Lower leg skin (tissue), 4 donors: ENCODE measurements around the gene SLC35G2. TPM values are rescaled to one million over a fixed set of nuclear protein-coding genes. Genes with fewer than 3 reads are reported as not detected.

ENCODE experiments used
- DNase-seq, 2 donors: peaks; one replicate each; pipeline ENCODE4 v3.0.0-alpha.2; 2019; ENCODE audit warnings: low spot score in 2 of 2
- H3K4me3 ChIP-seq: fragments of 200-600 bp; sonication (generic); 2 replicates; pipeline ENCODE4 v1.5.1; 2017; ENCODE audit warnings: mild to moderate bottlenecking, low read depth; ENCODE audit not compliant: poor library complexity, severe bottlenecking
- CTCF ChIP-seq, 3 donors: fragments of 450-650 bp; IDR thresholded peaks; one replicate each; pipeline ENCODE4 v1.5.1; 2016; ENCODE audit warnings: antibody characterized with exemption in 3 of 3, mild to moderate bottlenecking in 3 of 3, moderate library complexity in 2 of 3
- POLR2A ChIP-seq, 2 donors: fragments of 450-650 bp; IDR thresholded peaks; one replicate each; pipeline ENCODE4 v1.6.1; 2016 to 2017; ENCODE audit warnings: antibody characterized with exemption in 2 of 2, mild to moderate bottlenecking in 1 of 2, moderate library complexity in 1 of 2
- WGBS, 2 donors: methylation state at CpG; one replicate each; pipeline ENCODE4 v1.1.5; 2018; 5-methylcytosine and 5-hydroxymethylcytosine counted together
- intact Hi-C: fragments of 100-400 bp; cut with DNase I; formaldehyde crosslinking; loops from one replicate; pipeline ENCODE4 v1.15.0; 2023; ENCODE audit warnings: low total_unique reads
- total RNA-seq, 4 donors: library from RNA; depleted of rRNA; stranded (reverse); fragments of >200 nt; gene quantifications; one replicate each; pipeline ENCODE4 v1.1.0, GENCODE V29; 2016

Gene SLC35G2
- total RNA-seq, 4 donors from 2014 or later: 1.6 to 4.1 (median 2.6) TPM

DNA sequence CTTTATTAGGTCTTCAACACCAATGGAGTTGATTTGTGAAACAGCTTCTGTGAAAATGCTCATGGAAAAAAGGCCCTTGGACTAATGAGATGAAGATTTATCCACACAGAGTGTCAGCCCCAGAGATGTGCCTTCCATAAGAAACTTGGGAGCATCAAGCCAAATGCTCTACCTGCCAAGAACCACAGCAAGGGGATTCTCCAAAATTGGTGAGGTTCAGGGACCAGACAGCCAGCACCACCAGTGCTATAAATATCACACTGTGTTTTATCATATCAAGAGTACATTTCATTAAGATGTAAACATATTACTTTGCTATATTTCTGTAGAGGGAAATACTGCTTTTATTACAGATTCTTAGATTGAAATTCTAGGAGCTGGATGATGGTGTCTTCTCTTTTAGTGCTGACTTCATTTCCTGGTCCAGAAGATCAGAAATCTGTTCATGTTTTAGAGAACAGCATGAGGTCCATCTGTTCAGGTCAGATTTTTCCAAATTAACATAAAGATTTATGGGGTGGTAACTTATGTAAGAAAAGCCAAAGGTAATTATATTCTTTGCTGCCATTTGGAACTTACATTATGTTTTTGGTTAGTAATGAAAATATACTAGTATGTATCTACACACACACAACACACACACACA is 17.7 kb downstream of the SLC35G2 start:
- H3K4me3 ChIP-seq: no peak overlapping the region
- intact Hi-C loops: no loop called here
- no peak for DNase-seq
- no peak for TF ChIP-seq POLR2A (IDR thresholded peaks at IDR 0.05)

DNA sequence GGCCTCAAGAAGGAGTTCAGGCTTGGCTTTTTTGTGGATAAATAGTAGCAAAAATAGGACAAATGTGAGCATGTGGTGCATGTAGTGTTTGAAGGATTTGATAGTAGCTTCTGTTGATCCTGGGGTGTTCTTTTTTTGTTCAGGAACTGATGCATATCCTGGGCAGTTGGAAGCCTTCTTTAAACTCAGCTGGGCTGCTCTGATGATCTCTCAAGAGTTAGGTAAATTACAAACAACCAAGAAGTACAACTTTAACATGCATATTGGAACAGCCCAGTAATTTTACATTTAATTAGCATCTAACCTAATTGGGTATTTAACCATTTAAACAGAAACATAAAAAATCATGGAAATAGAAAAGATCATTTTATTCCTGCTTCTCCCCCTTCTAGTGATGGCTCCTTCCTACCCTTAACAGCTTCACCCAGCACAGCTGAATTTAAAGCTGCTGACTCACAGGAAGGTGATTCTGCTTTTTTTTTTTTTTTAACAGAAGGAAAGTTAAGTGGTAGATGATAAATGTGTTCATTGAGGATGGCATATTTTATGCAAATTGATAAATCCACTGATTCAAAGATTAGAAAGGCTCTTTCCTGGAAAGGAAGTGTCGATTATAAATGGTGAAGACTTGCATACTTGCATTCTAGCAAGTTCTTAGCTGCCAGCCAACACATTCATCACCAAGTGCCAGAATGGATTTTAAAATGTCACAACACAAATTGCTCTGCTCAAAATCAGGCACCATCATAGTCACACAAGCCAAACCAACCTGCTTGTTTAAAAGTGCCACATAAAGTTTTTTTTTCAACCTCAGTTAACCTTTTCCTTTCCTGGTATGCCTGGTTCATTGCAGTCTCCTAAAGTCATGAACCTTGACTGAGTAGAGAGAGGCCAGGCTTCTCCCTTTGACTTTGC is 20.0 kb downstream of the SLC35G2 start:
- no peak for DNase-seq
- intact Hi-C loops: no loop called here
- TF ChIP-seq POLR2A (IDR thresholded peaks at IDR 0.05) (no peak), CTCF (IDR thresholded peaks at IDR 0.05) (no peak)
- no peak overlapping the region for H3K4me3 ChIP-seq
- WGBS, 2 donors: 13 to 24% methylated on average over 1 of the region's 1 CpG

- no peak overlapping the region for H3K4me3 ChIP-seq
- no peak for DNase-seq
- TF ChIP-seq CTCF (IDR thresholded peaks at IDR 0.05): no peak
- TF ChIP-seq POLR2A (IDR thresholded peaks at IDR 0.05): no peak
- intact Hi-C loops: no loop called here
These were observed 20.6 kb downstream of the SLC35G2 start for GRCh38 chr3:136839556-136839931.

DNA sequence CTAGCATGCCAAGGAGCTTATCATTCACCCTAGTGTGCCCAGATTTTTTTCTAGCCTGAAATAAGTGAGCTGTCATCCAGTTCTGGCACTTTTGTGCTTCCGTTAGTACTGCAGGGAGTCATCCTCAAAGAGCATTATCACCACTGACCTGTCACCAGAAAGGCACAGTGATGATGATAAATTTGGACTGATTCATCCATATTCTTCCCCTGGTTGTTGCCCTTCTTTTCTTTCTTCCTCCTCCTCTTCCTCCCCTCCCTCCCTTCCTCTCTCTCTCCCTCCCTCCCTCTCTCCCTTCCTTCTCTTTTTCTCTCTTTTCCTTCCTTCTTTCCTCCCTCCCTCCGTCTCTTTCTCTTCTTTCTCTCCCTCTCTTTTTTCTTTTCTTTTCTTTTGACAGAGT is 21.3 kb downstream of the SLC35G2 start:
- DNase-seq: no peak
- intact Hi-C loops: no loop called here
- 92 to 93% methylated on average over 2 of the region's 2 CpGs for WGBS, 2 donors
- no peak for TF ChIP-seq CTCF (IDR thresholded peaks at IDR 0.05)
- no peak for TF ChIP-seq POLR2A (IDR thresholded peaks at IDR 0.05)
- H3K4me3 ChIP-seq: no peak overlapping the region

GRCh38 chr3:136842294-136842693 is 23.4 kb downstream of the SLC35G2 start:
- intact Hi-C loops: no loop called here
- no peak overlapping the region for H3K4me3 ChIP-seq
- DNase-seq: no peak
- TF ChIP-seq POLR2A (IDR thresholded peaks at IDR 0.05) (no peak), CTCF (IDR thresholded peaks at IDR 0.05) (no peak)
- 88 to 100% methylated on average over 1 of the region's 1 CpG for WGBS, 2 donors

DNA sequence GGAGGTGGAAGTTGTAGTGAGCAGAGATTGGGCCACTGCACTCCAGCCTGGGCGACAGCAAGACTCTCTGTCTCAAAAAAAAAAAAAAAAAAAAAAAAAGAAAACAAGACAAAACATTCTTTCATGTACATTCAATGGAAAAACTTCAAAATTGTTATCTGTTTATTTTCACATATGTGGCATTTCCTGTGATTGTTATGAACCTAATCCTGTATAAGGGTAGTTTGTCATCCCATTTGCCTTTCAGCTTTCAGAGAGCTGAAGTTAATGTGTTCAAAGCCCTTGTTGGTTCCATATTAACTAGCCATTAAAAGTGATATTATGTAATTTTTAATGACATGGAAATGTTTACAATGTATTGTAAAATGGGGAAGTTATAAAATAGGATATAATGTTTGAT is 25.8 kb downstream of the SLC35G2 start:
- TF ChIP-seq POLR2A (IDR thresholded peaks at IDR 0.05) (no peak), CTCF (IDR thresholded peaks at IDR 0.05) (no peak)
- WGBS, 2 donors: 96 to 100% methylated on average over 1 of the region's 1 CpG
- intact Hi-C loops: no loop called here

More for the DNA sequence above, 25.8 kb downstream of the SLC35G2 start:
- DNase-seq: no peak
- no peak overlapping the region for H3K4me3 ChIP-seq
